DMS114 treated with DMSO at 0.1 percent for 48 hours (cell line): ENCODE measurements around the gene MED14.

Source experiments
- DNase-seq: peaks from one replicate; lab custom pipeline; 2025; ENCODE audit not compliant: unreplicated experiment; lab: John Stamatoyannopoulos, UW

Gene MED14

DNA sequence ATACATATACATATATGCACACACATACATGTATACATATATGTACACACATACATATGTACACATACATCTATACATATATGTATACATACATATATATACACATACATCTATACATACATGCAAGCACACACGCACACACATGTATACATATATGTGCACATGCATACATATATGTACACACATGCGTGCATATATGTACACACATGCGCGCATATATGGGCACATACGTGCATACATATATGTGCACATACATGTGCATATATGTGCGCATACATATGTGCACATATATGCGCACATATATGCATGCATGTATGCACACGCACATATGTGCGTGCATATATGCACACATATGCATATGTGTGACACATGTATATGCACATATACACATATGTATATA, 119.4 kb downstream of the MED14 start:
- DNase-seq, result no peak

DNA sequence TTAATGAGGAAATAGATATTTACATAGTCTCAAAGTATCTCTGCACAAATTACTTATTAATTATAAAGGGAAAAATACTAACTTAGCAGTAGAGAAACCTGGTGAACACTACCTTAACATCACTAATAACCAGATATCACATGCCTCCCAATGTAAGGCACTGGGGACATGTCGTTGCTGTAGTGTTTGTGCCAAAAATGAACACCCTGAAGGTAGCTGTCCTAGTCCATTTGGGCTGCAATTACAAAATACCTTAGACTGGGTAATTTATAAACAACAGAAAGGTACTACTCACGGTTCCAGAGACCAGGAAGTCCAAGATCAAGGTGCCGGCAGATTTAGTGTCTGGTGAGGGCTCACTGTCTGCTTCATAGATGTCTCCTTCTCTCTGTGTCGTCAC, 122.8 kb downstream of the MED14 start:
- DNase-seq, result no peak

DNA sequence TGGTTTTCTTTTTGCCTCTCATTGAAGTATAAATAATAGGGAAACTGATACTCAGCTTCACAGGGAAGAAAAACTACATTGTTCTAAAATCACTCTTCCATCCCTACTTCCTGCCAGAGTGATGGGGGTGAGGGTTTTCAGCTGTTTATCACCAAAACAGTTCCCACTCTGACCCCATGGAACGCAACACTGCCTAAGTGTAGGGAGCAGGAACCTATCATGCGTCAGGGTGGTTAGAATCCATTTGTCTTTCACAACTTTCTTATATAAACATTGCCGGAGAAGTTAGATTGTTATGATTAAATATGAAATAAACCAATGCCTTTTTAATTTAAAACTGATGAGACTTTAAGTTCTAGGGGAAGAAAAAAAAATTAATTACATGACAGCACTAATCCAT, 128.0 kb downstream of the MED14 start:
- no peak for DNase-seq

DNA sequence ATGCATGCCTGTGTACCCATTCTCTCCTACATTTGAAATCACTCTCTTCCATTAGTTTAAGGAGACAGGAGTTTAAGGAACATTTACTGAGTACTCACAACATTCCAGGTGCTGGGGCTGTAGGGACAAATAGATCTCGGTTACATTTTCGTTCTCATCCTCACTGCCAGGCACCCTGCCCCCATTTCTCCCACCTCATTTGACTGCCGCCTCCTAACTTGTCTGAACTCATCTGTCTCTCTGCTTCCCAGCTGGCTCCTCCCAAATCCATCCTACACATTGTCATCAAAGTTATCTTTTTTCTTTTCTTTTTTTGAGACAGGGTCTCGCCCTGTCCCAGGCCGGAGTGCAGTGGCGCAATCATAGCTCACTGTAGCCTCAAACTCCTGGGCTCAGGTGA, 131.9 kb downstream of the MED14 start:
- DNase-seq, result no peak
